GM12865 (cell line): ENCODE data around the gene RASGRP1.

Experiments used
- DNase-seq: peaks from one replicate; pipeline ENCODE4 v3.0.0; 2010; ENCODE audit warnings: low read depth
- H3K4me3 ChIP-seq: 2 replicates; pipeline ENCODE4 v1.5.1; 2011; ENCODE audit warnings: mild to moderate bottlenecking, low read depth, low read length, control low read depth
- CTCF ChIP-seq: IDR thresholded peaks from 2 replicates; pipeline ENCODE4 v1.5.1; 2011; ENCODE audit warnings: low read length, control low read depth, low read depth, inconsistent platforms; ENCODE audit not compliant: insufficient read depth; ENCODE audit errors: missing control alignments

The RASGRP1 gene

DNA sequence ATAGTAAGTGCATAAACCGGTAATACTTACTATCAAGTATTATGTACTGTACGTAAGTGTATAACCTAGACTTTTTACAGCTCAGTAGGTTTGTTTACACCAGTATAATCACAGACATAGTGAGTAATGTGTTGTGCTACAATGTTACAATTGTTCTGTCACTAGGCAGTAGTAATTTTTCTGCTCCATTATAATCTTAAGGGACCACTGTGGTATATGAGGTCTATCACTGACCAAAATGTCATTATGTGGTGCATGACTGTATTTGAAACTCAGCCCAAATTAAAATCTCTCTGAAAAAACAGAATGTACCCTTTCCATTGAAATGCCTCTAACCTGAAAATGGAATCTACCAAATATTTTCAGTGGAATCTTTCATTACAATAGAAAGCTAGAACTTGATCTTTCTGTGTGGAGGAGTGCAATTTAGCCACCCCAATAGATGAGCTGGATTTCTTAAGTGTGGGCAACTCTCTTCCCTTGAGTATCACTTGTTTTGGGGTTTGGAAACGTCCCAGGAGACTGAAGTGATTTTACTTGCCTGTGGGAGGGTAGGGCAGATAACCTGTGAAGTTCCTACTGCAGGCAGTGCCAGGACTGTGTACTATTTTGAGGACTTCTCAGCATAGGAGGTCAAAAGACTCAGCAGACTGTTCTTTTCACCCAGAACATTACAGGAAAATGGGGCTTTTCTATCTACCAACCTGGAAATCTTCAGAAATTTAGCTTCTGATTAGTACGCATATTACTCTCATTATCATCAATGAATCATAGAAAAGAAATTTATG, 59.7 kb downstream of the RASGRP1 start:
- TF ChIP-seq CTCF: no peak
- no peak for DNase-seq
- no peak overlapping the region for H3K4me3 ChIP-seq

GRCh38 chr15:38503496-38503895, 61.1 kb downstream of the RASGRP1 start:
- no peak for DNase-seq
- H3K4me3 ChIP-seq: no peak overlapping the region
- no peak for TF ChIP-seq CTCF

DNA sequence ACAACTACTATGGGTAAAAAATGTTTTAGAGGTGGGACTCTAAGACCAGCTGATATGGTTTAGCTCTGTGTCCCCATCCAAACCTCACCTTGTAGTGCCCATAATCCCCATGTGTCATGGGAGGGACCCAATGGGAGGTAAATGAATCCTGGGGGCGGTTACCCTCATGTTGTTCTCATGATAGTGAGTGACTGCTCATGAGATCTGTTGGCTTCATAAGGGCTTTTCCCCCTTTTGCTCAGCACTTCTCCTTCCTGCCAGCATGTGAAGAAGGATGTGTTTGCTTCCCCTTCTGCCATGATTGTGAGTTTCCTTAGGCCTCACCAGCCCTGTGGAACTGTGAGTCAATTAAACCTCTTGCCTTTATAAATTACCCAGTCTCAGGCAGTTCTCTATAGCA, 65.0 kb downstream of the RASGRP1 start:
- no peak for DNase-seq
- no peak overlapping the region for H3K4me3 ChIP-seq
- TF ChIP-seq CTCF: no peak

- H3K4me3 ChIP-seq: no peak overlapping the region
- no peak for DNase-seq
- no peak for TF ChIP-seq CTCF
Measured at GRCh38 chr15:38496151-38496550, 68.5 kb downstream of the RASGRP1 start.

- H3K4me3 ChIP-seq: no peak overlapping the region
- no peak for DNase-seq
- no peak for TF ChIP-seq CTCF
Measured at GRCh38 chr15:38490242-38490922, 74.2 kb downstream of the RASGRP1 start.

- TF ChIP-seq CTCF: no peak
- no peak for DNase-seq
- H3K4me3 ChIP-seq: no peak overlapping the region
Measured at GRCh38 chr15:38487378-38487777, 77.2 kb downstream of the RASGRP1 start.
